ENCODE data around the gene ABRACL. TPM values are rescaled to one million over a fixed set of nuclear protein-coding genes. Genes with fewer than 3 reads are reported as not detected.

ABRACL gene
- polyA plus RNA-seq, 4 donors = 106 to 227 (median 147) TPM

DNA sequence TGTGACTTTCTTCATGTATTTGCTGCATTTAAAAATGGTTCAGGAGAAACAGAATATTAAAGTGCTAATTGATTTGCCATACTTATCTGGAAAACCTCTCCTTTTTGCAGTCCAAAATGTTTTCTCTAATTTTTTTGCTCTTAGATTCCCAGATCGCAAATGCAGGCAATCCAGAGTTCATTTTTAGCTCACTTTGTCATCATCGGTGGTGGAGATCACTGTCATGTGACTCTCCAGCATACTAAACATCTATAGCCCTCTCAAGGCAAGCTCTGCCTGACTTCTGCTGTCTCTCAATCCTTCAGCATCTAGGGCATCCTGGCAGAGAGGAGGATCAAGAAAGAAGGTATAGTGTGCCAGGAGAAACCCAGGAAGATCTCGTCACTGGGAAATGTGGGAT, 24.8 kb downstream of the ABRACL start:
- H3K4me3 ChIP-seq (ENCODE audit: low read depth in 1 of 3, low read length in 3 of 3) = no peak overlapping the region
- H3K27ac ChIP-seq (ENCODE audit: low read depth in 1 of 3, low read length in 2 of 3) = no peak overlapping the region
- peaks cover 0 to 3% (median 0%) of the 10 kb centered on the region in 3 donors for H3K27me3 ChIP-seq (ENCODE audit: control insufficient read depth in 3 of 3, insufficient read depth in 3 of 3, low read length in 3 of 3)
- DNase-seq (no peak), FAIRE-seq (no peak)
- H3K4me1 ChIP-seq (ENCODE audit: control insufficient read depth in 3 of 3, insufficient read depth in 2 of 3, low read depth in 1 of 3, low read length in 2 of 3) = no peaks in the 10 kb centered on the region
- H3K36me3 ChIP-seq (ENCODE audit: control insufficient read depth in 3 of 3, insufficient read depth in 2 of 3, low read depth in 1 of 3, low read length in 3 of 3) = no peaks in the 10 kb centered on the region
- 65 to 76% (median 68%) methylated on average over 3 of the region's 3 CpGs for WGBS, 3 donors
- H3K9me3 ChIP-seq (ENCODE audit: control insufficient read depth in 2 of 2, insufficient read depth in 1 of 2, low read depth in 1 of 2, low read length in 1 of 2) = no peaks in the 10 kb centered on the region

DNA sequence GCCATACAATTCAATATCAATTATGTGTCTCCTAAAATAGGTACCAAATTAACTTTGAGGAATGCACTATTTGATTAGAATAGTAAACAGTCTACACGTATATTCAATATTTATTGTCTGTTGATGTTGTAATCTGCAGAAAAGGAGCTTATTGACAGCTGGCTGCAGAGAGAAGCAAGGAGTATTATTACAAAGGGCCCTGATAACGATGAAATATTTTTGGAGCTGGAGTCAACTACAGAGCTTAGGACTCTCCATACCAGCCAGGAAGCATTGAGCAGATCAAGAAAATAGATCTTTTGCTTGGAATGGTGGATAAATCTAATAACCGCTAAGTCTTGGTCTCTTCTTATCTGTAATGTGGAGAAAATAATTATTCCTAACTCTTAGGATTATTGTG, 25.5 kb downstream of the ABRACL start:
- H3K4me3 ChIP-seq (ENCODE audit: low read depth in 1 of 3, low read length in 3 of 3) = no peak overlapping the region
- H3K9me3 ChIP-seq (ENCODE audit: control insufficient read depth in 2 of 2, insufficient read depth in 1 of 2, low read depth in 1 of 2, low read length in 1 of 2) = no peaks in the 10 kb centered on the region
- peaks cover 0 to 3% (median 0%) of the 10 kb centered on the region in 3 donors for H3K27me3 ChIP-seq (ENCODE audit: control insufficient read depth in 3 of 3, insufficient read depth in 3 of 3, low read length in 3 of 3)
- no peak for FAIRE-seq
- H3K27ac ChIP-seq (ENCODE audit: low read depth in 1 of 3, low read length in 2 of 3) = no peak overlapping the region
- WGBS, 3 donors = 66 to 83% (median 70%) methylated on average over 3 of the region's 3 CpGs
- no peaks in the 10 kb centered on the region for H3K4me1 ChIP-seq (ENCODE audit: control insufficient read depth in 3 of 3, insufficient read depth in 2 of 3, low read depth in 1 of 3, low read length in 2 of 3)
- no peaks in the 10 kb centered on the region for H3K36me3 ChIP-seq (ENCODE audit: control insufficient read depth in 3 of 3, insufficient read depth in 2 of 3, low read depth in 1 of 3, low read length in 3 of 3)
- DNase-seq = no peak

DNA sequence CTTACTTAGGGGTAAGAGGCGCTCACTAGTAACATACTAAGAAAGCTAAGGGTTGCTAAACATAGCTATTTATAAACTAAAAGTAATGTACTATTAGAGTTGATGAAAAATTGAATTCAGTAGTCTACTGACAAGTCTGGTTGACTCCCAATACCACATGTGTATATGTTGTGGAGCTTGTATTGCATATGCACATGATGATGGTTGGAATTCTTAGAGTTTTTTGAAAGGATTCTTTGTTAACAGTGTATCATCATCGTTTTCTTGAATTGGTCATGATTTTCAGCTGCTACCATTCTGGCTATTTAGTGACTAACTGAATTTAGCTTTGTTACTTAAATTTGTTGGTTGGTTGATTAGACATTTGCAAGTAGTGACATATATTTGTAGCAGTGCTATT, 27.2 kb downstream of the ABRACL start:
- FAIRE-seq = no peak
- 92 to 96% (median 92%) methylated on average over 2 of the region's 2 CpGs for WGBS, 3 donors
- Histone ChIP-seq H3K36me3 (ENCODE audit: control insufficient read depth in 3 of 3, insufficient read depth in 2 of 3, low read depth in 1 of 3, low read length in 3 of 3) (no peaks in the 10 kb centered on the region), H3K9me3 (ENCODE audit: control insufficient read depth in 2 of 2, insufficient read depth in 1 of 2, low read depth in 1 of 2, low read length in 1 of 2) (no peaks in the 10 kb centered on the region), H3K27me3 (ENCODE audit: control insufficient read depth in 3 of 3, insufficient read depth in 3 of 3, low read length in 3 of 3) (peaks cover 0 to 5% (median 0%) of the 10 kb centered on the region in 3 donors), H3K27ac (ENCODE audit: low read depth in 1 of 3, low read length in 2 of 3) (no peak overlapping the region), H3K4me3 (ENCODE audit: low read depth in 1 of 3, low read length in 3 of 3) (no peak overlapping the region), H3K4me1 (ENCODE audit: control insufficient read depth in 3 of 3, insufficient read depth in 2 of 3, low read depth in 1 of 3, low read length in 2 of 3) (no peaks in the 10 kb centered on the region)
- no peak for DNase-seq

DNA sequence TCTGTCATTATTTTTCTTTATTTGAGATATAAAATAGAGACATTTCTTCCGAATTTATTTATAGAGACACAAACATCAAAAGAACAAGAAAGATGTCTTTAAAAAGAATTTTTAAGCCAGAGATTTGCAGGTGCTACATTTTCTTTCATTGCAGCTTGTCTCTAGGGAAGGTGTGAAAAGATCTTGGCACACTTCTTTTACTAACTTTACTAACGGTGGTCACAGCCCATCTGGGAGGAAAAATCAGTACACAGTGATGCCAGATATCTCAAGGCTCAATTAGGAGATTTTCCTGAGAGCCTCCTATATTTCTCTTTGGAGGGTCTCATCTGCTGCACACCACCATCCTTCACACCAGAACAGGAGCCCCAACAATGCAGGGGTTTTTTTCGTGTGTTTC, 29.5 kb downstream of the ABRACL start:
- 78 to 84% (median 81%) methylated on average over 3 of the region's 3 CpGs for WGBS, 3 donors
- H3K9me3 ChIP-seq (ENCODE audit: control insufficient read depth in 2 of 2, insufficient read depth in 1 of 2, low read depth in 1 of 2, low read length in 1 of 2) = no peaks in the 10 kb centered on the region
- no peaks in the 10 kb centered on the region for H3K4me1 ChIP-seq (ENCODE audit: control insufficient read depth in 3 of 3, insufficient read depth in 2 of 3, low read depth in 1 of 3, low read length in 2 of 3)
- H3K36me3 ChIP-seq (ENCODE audit: control insufficient read depth in 3 of 3, insufficient read depth in 2 of 3, low read depth in 1 of 3, low read length in 3 of 3) = no peaks in the 10 kb centered on the region
- no peak overlapping the region for H3K27ac ChIP-seq (ENCODE audit: low read depth in 1 of 3, low read length in 2 of 3)
- H3K27me3 ChIP-seq (ENCODE audit: control insufficient read depth in 3 of 3, insufficient read depth in 3 of 3, low read length in 3 of 3) = peaks cover 0 to 5% (median 0%) of the 10 kb centered on the region in 3 donors
- no peak overlapping the region for H3K4me3 ChIP-seq (ENCODE audit: low read depth in 1 of 3, low read length in 3 of 3)
- FAIRE-seq = no peak
- no peak for DNase-seq

DNA sequence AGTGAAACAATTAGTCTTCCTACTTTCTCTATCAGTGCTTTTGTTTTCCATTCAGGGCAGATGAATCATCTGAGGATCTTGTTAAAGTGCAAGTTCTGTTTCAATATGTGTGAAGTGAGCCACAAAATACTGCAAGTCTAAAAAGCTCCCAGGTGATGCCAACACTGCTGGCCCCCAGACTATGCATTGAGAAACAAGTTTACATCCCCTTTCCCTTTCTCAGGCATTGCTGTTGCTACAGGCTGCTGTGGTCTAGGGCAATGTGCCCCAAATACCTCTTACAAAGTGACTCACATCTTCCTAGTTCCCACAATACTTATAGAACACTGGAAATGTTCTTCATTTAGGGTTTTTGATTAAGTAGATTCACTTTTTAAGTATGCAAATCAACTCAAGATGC, 31.8 kb downstream of the ABRACL start:
- FAIRE-seq (no peak), DNase-seq (no peak)
- H3K27ac ChIP-seq (ENCODE audit: low read depth in 1 of 3, low read length in 2 of 3) = no peak overlapping the region
- no peaks in the 10 kb centered on the region for H3K36me3 ChIP-seq (ENCODE audit: control insufficient read depth in 3 of 3, insufficient read depth in 2 of 3, low read depth in 1 of 3, low read length in 3 of 3)
- H3K27me3 ChIP-seq (ENCODE audit: control insufficient read depth in 3 of 3, insufficient read depth in 3 of 3, low read length in 3 of 3) = peaks cover 0 to 3% (median 0%) of the 10 kb centered on the region in 3 donors
- no peak overlapping the region for H3K4me3 ChIP-seq (ENCODE audit: low read depth in 1 of 3, low read length in 3 of 3)
- no peaks in the 10 kb centered on the region for H3K9me3 ChIP-seq (ENCODE audit: control insufficient read depth in 2 of 2, insufficient read depth in 1 of 2, low read depth in 1 of 2, low read length in 1 of 2)
- no peaks in the 10 kb centered on the region for H3K4me1 ChIP-seq (ENCODE audit: control insufficient read depth in 3 of 3, insufficient read depth in 2 of 3, low read depth in 1 of 3, low read length in 2 of 3)

DNA sequence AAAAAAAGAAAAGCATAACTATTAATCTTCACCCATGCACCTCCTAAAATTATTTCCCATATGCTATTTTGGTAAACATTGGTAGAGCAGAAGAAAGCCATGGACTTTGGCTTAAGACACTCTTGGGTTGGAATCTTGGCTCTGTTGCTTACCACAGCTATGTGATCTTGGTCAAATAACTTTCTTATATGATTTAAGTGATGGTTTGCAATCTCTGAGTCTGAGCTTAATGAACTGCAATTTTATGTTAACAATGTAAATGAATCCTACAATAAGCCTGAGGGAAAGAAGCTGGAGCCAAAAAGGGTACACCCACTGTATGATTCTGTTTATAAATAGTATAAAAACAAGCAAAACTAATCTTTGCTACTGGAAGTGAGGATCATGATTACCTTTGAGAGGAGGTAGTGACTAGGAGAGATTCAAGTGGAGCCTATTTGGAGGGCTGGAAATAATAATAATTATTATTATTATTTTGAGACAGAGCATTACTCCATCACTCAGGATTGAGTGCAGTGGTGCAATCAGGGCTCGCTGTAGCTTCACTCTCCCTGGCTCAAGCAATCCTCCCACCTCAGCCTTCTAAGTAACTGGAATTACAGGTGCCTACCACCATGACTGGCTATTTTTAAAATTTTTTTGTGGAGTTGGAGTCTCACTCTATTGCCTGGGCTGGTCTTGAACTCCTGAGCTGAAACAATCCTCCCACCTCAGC, 34.5 kb downstream of the ABRACL start:
- 90 to 100% (median 100%) methylated on average over 1 of the region's 1 CpG for WGBS, 3 donors
- Histone ChIP-seq H3K27ac (ENCODE audit: low read depth in 1 of 3, low read length in 2 of 3) (no peak overlapping the region), H3K4me1 (ENCODE audit: control insufficient read depth in 3 of 3, insufficient read depth in 2 of 3, low read depth in 1 of 3, low read length in 2 of 3) (no peaks in the 10 kb centered on the region), H3K9me3 (ENCODE audit: control insufficient read depth in 2 of 2, insufficient read depth in 1 of 2, low read depth in 1 of 2, low read length in 1 of 2) (no peaks in the 10 kb centered on the region), H3K27me3 (ENCODE audit: control insufficient read depth in 3 of 3, insufficient read depth in 3 of 3, low read length in 3 of 3) (peaks cover 0 to 3% (median 0%) of the 10 kb centered on the region in 3 donors), H3K4me3 (ENCODE audit: low read depth in 1 of 3, low read length in 3 of 3) (no peak overlapping the region), H3K36me3 (ENCODE audit: control insufficient read depth in 3 of 3, insufficient read depth in 2 of 3, low read depth in 1 of 3, low read length in 3 of 3) (no peaks in the 10 kb centered on the region)
- DNase-seq (no peak), FAIRE-seq (no peak)

DNA sequence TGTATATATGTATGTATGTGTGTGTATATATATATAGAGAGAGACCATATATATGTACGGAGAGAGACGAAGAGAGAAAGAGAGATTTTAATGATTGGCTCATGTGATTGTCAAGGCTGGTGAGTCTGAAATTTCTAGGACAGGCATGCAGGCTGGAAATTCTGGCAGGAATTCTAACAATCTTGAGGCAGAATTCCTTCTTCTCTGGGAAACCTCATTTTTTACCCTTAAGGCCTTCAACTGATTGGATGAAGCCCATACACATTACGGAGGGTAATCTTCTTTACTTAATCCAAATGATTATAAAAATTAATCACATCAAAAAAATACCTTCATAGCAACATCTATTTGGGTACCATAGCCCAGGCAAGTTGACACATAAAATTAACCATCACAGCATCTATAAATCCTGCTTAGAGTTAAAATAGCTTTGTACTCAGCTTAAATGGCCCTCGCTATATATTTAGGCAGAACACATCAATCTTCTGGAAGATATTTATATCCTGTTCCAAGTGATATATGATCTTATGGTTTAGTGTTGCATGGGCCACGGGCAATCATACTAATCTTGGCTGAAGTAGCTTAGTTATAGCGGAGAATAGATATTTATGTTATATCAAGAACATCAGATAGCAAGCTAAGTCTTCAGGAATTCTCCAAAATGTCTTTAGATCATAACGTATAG, 36.6 kb downstream of the ABRACL start:
- FAIRE-seq (no peak), DNase-seq (no peak)
- H3K4me3 ChIP-seq (ENCODE audit: low read depth in 1 of 3, low read length in 3 of 3) = no peak overlapping the region
- no peaks in the 10 kb centered on the region for H3K36me3 ChIP-seq (ENCODE audit: control insufficient read depth in 3 of 3, insufficient read depth in 2 of 3, low read depth in 1 of 3, low read length in 3 of 3)
- H3K9me3 ChIP-seq (ENCODE audit: control insufficient read depth in 2 of 2, insufficient read depth in 1 of 2, low read depth in 1 of 2, low read length in 1 of 2) = no peaks in the 10 kb centered on the region
- no peaks in the 10 kb centered on the region for H3K4me1 ChIP-seq (ENCODE audit: control insufficient read depth in 3 of 3, insufficient read depth in 2 of 3, low read depth in 1 of 3, low read length in 2 of 3)
- H3K27me3 ChIP-seq (ENCODE audit: control insufficient read depth in 3 of 3, insufficient read depth in 3 of 3, low read length in 3 of 3) = no peaks in the 10 kb centered on the region
- 63 to 81% (median 76%) methylated on average over 7 of the region's 7 CpGs for WGBS, 3 donors
- no peak overlapping the region for H3K27ac ChIP-seq (ENCODE audit: low read depth in 1 of 3, low read length in 2 of 3)

DNA sequence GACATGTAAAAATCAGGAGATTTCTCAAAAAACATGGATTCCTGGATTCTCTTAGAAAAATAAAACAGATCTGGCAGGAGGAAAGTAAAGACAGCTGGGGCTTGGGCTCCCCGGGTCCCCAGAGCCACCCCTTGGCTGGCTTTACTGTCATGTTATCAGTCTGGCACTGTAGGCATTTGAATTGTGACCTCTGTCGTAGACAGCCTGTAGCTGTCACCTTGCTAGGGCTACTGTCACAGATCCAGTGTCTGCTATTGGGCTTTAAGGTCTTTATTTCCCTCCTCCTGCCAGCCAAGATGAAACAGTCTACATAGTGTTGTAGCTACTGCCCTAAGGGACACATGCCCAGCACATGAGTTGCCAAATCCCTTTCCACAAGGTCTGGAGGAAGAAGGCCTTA, 37.5 kb downstream of the ABRACL start:
- no peak for FAIRE-seq
- no peaks in the 10 kb centered on the region for H3K36me3 ChIP-seq (ENCODE audit: control insufficient read depth in 3 of 3, insufficient read depth in 2 of 3, low read depth in 1 of 3, low read length in 3 of 3)

More for the DNA sequence above, 37.5 kb downstream of the ABRACL start:
- no peak for DNase-seq
- no peak overlapping the region for H3K4me3 ChIP-seq (ENCODE audit: low read depth in 1 of 3, low read length in 3 of 3)
- H3K27ac ChIP-seq (ENCODE audit: low read depth in 1 of 3, low read length in 2 of 3) = no peak overlapping the region
- no peaks in the 10 kb centered on the region for H3K27me3 ChIP-seq (ENCODE audit: control insufficient read depth in 3 of 3, insufficient read depth in 3 of 3, low read length in 3 of 3)
- H3K9me3 ChIP-seq (ENCODE audit: control insufficient read depth in 2 of 2, insufficient read depth in 1 of 2, low read depth in 1 of 2, low read length in 1 of 2) = no peaks in the 10 kb centered on the region
- H3K4me1 ChIP-seq (ENCODE audit: control insufficient read depth in 3 of 3, insufficient read depth in 2 of 3, low read depth in 1 of 3, low read length in 2 of 3) = no peaks in the 10 kb centered on the region
- WGBS, 3 donors = 52 to 69% (median 57%) methylated on average over 2 of the region's 2 CpGs

Data from small intestine (tissue), 7 donors.